ENCODE data around the gene EAF1. TPM values are rescaled to one million over a fixed set of nuclear protein-coding genes. Genes with fewer than 3 reads are reported as not detected.
"Not testable (repeated sequence)": the region's sequence is repeated elsewhere in the genome, so short reads cannot be mapped to it uniquely, and the experiment has no call there.

EAF1 gene
- total RNA-seq, 2 experiments from 2014 or later, result 23.1 to 23.9 TPM

DNA sequence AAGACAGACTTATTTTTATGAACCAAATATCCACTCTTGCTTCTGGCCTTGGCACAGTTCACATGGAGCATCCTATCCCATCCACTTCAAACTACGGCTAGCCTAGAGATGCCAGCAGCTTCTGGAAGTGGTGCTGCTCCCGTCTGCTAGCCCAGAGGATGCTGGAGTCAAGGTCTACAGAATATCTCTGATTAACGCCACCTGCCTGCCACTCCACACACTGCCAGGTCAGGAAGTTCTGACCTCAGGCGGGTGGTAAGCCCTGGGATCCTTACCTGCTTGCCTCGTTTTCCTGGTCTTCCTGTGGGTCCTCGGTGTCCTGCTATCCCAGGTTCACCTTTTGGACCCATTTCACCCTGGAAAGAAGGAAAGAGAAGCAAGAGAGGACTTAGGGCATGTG lies 42.9 kb downstream of the EAF1 start:
- ChIA-PET CTCF (interaction anchor here (0.6 kb wide), 1 partner anchor 31 kb away, joined by 4 read pairs; no protein-coding TSS in a partner anchor), POLR2A (no interaction called here)

DNA sequence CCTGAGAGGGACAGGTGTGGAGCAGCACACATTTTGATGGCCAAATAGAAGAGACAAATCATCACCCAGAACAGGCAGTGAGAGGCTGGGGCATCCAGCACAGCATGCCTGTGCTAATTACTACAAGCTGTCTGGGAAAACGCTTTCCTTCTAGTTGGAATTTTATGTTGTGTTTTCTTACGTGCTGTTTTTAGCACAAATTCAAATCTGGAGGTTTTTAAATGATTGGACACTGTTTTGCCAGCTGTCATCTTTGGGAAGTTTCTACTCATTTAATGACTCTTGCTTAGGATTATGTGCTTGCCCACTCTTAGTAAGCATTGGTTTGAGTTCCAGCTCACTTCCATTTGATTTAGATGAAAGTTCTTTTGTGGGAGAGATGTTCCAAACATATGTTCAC lies 43.5 kb downstream of the EAF1 start:
- CTCF ChIA-PET, result no interaction called here
- POLR2A ChIA-PET, result no interaction called here

DNA sequence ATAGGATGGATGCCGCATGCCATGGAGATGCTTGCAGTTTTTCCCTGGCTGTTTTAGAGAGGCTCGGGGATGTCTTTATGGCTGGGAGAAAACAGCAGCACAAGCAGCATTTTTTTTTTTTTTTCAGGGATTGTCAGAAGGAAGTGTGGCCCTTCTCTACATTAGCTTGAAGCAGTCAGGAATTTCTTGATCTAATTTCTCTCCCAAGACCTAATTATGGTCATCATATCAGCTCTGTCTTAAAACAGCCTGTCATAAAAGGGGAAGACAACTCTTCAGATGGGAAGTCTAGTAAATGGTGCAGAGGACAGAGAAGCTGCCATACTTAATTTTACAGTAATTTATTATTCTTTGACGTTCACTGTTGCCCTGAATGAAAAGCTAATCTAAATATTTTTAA lies 44.5 kb downstream of the EAF1 start:
- CTCF ChIA-PET, result interaction anchor here (1.0 kb wide), 1 partner anchor 22 kb away, joined by 4 read pairs; no protein-coding TSS in a partner anchor

DNA sequence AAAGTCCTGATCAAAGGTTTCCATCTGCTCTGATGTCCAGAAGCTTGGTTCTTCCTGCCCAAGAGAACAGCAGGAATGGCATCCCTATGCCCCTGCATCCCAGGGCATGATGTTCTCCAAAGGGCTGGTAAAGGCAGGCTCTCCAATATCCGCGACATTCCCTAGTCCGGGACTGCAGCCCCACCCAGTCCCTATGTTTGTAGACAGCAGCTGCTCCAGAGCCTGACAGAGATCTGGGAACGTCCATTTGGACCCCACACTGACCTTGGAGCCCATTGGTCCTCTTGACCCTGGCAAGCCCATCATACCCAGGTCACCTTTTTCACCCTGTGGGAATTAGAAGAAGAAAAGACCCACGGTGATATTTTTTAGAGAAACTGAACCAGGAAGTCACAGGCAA lies 47.8 kb downstream of the EAF1 start:
- ChIA-PET CTCF (no interaction called here), POLR2A (no interaction called here)

More for the DNA sequence above, 44.5 kb downstream of the EAF1 start:
- POLR2A ChIA-PET, result no interaction called here

DNA sequence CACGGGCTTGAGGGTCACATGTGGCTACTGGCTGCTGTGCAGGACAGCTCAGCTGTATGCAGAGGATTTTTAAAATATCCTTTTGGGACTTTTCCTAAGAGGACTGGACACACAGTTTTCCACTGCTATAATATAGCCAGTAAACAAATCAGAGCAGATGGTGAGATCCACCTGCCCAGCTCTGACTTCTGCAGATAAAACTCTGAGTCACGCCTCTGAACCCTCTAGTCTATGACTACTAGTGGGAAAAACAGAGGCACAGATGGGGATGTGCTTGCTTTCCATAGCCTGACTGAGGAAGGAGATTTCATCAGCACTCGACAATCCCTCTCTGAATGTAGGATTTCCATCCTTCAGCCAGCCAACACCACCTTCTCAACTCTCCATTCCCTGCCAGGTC lies 49.0 kb downstream of the EAF1 start:
- ChIA-PET POLR2A (no interaction called here), CTCF (no interaction called here)

DNA sequence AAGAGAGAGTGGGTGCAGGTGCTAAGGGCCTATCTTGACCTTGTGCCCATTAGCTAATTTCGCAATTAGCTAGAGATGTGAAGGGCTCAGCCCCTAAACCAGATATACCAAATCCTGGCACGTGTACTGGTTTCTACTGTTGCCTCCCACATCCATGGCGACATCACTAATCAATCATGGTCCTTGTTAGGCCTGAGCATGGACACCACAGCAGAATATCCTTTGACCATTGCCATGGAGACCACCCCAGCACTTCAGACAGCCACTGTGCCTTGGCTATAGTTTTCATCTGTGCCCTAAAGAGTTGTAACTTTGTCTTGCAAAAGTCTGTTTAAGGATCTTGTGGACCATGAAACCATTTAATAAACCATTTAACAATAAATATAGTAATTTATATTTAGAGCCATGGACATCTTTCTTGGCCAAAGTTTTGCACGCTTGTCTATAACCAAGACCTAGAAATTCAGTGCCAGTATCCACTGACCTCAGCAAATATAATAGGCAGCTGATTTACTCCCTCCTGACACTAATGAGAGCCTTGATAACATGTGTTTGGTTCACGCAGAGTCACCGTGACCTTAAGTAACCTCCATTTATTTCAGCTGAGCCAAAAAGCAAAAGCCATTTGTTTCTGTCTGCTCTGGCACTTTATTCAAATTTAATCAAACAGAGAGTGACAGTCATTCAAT lies 50.7 kb downstream of the EAF1 start:
- ChIA-PET POLR2A (no interaction called here), CTCF (no interaction called here)

DNA sequence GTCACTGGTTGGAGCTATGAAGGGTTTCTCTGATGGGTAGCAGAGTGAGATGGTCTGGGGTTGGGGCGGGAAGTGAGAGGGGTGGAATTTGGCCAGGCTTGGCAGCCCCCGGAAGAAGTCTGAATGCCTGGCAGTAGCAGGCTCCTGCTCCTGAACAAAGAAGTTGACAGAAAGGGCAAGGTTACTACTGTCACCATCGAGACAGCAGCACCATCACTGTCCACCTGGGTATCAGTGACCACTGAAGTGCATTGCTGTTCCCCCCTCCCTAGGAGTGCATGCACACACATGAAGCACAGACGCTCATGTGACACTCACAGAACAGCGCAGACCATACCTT lies 51.2 kb downstream of the EAF1 start:
- CTCF ChIA-PET, result no interaction called here
- POLR2A ChIA-PET, result no interaction called here

DNA sequence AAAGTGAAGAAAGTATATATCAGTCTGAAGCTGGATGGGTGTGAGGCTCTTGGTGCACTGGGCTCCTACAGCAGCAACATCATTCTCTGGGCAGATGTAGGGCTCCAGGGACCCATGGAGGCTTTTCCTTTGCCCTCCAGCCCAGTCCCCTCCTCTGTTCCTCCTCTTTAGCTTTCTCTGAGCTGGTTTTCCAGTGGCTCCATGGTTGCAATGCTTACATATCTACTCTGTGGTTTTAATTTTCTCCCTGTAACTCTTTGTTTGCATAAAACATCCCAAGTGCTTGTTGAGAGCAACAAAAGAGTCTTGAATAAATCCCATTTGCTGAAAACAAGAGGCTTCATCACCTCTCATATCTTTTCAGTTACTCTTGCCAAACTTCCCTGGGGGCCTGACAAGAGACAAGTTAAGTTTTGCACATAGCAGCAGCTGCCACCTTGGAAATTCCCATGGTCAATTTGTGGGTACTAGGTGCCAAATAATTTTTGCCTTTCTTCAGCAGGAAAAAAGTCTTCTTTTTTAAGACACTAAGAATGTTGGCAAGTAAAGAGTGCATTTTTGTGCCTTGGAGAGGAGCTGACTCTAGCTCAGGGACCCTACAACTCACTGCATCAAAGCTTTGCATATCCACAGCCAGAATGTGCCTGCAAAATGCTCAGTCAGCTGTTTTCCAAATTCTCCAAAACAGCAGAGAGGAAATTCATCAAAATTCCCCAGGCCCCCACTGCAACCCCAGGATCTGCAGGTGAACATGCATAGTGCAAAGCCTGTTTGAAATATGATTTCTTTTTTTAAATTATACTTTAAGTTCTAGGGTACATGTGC lies 52.2 kb downstream of the EAF1 start:
- CTCF ChIA-PET, result no interaction called here
- POLR2A ChIA-PET, result no interaction called here

DNA sequence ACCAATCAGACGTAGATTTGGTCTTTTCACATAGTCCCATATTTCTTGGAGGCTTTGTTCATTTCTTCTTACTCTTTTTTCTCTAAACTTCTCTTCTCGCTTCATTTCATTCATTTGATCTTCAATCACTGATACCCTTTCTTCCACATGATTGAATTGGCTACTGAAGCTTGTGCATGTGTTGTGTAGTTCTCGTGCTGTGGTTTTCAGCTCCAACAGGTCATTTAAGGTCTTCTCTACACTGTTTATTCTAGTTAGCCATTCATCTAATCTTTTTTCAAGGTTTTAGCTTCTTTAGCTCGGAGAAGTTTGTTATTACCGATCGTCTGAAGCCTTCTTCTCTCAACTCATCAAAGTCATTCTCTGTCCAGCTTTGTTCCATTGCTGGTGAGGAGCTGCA lies 57.2 kb downstream of the EAF1 start:
- POLR2A ChIA-PET, CTCF ChIA-PET: not testable (repeated sequence)

DNA sequence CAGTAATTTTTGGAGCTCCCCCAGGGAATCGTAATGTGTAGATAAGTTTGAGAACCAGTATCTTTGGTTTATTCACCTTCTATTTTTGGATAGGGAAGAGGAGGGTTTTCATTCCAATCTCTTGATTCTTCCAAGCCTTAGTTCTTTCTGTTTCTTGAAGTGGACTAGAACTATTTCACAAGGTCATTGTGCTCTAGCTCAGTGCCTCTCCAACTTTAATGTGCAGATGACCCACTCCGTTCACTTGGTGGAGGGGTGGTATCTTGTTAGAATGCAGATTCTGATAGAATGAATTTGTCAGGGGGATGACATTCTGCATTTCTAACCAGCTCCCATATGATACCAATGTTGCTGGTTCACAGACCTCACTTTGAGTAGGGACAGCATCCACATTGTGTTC lies 58.6 kb downstream of the EAF1 start:
- ChIA-PET POLR2A (no interaction called here), CTCF (no interaction called here)

DNA sequence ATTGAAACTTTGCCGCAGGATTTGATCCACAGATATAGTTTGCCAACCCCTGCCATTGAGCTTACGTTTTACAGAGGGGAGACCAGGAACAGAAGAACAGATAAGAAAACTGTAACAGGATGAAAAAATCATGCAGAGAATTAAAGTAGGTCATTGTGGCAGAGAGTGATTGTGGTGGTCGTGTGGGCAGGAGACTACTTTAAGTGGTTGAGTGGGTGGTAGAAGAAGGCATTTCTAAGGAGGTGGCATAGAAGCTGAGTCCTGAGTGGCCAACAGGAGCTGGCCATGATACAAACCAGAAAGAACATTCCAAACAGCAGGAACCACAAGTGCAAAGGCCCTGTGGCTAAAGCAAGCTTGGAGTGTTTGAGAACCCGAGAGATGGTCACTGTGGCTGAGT lies 59.6 kb downstream of the EAF1 start:
- POLR2A ChIA-PET, result interaction anchor here (0.5 kb wide), 1 partner anchor 252 kb away, joined by 5 read pairs; no protein-coding TSS in a partner anchor
- CTCF ChIA-PET, result no interaction called here

DNA sequence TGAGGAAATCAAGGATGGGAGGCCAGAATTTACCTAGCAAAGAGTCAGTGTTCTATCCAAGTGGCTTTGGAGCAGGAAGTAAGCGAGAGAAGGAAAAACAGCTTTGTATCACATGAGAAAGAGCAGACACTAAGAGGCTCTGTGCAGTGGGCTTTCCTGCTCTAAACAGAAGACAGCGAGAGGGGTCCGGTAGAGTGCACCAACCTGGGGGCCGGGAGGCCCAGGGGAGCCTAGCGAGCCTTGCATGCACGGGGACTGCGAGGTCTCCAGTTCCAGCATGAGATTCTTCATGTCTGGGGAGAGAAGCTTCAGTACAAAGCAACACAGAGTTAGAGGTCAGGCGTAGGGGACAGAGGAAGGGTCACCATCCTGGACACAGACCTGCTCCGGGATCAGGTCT lies 60.6 kb downstream of the EAF1 start:
- ChIA-PET POLR2A (no interaction called here), CTCF (no interaction called here)

DNA sequence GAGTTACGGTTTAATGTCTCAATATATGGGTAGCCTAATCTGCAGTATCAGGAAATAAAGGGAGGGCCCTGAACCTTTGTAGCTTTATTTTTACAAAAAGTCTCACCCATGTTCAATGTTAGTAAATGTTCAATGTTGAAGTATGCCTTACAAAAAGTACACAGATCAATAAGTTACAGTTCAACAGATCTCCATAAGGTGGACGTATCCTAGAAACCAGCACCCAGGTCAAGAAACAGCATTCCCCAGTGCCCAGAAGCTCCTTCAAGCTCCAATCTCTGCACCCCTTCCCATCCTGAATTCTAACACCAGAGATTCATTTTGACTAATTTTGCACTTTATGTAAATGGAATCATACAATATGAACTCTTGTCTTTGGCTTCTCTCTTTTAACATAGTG lies 62.8 kb downstream of the EAF1 start:
- CTCF ChIA-PET, result interaction anchor here (0.5 kb wide), 1 partner anchor 194 kb away, joined by 3 read pairs; no protein-coding TSS in a partner anchor
- POLR2A ChIA-PET, result no interaction called here

DNA sequence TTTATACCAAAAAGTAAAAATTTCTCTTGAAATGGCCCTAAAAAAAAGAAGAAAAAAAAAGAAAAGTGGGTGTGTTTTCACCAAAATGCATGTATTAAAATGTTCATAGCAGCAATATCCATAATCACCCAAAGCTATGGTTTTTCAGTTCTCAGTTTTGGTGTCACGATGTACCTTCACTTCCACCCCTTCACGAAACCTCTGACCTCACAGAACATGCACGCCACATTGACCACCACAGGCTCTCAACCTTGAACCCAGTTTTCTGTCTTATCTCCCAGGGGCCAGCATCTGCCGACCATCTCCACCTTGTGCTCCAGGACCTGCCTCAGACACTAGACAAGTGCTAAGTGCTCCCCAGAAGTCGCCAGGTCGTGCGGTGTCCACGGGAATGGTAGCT lies 63.7 kb downstream of the EAF1 start:
- ChIA-PET POLR2A (no interaction called here), CTCF (no interaction called here)

Other genes with a start within 250 kb of the EAF1 start
- gene CAPN7, start 221.4 kb upstream of the EAF1 start, total RNA-seq, result 10 to 100 TPM; 23.9 to 27.7 TPM
- 1 to 10 TPM; 8.5 to 8.6 TPM for gene SH3BP5, start 95.0 kb upstream of the EAF1 start, total RNA-seq
- gene METTL6, start 54 bp upstream of the EAF1 start, total RNA-seq, result 10 to 100 TPM; 22.2 to 23.3 TPM
- under 1 TPM; 0.63 to 0.84 TPM for gene COLQ, start 94.1 kb downstream of the EAF1 start, total RNA-seq
- 10 to 100 TPM; 30.7 to 35.6 TPM for gene HACL1, start 174.0 kb downstream of the EAF1 start, total RNA-seq
- gene BTD, start 174.1 kb downstream of the EAF1 start, total RNA-seq, result 1 to 10 TPM; 3.6 to 4.3 TPM

Data from activated CD8-positive, alpha-beta memory T cell treated with anti-CD3 and anti-CD28 coated beads for 36 hours (primary cell).